IPS-20b (cell line): ENCODE measurements around the gene SPDYC.
A peak's percentile ranks its signal among the peaks of the same experiment; 100 is the strongest.

ENCODE experiments used
- H3K27ac ChIP-seq: one replicate; pipeline ENCODE4 v1.5.1; 2013; ENCODE audit warnings: low read length
- H3K27me3 ChIP-seq: 2 replicates; pipeline ENCODE4 v1.6.1; 2013; ENCODE audit warnings: mild to moderate bottlenecking, low read length, inconsistent platforms; ENCODE audit not compliant: insufficient read depth
- H3K36me3 ChIP-seq: 2 replicates; pipeline ENCODE4 v1.6.1; 2013; ENCODE audit warnings: low read depth, mild to moderate bottlenecking, inconsistent platforms, low read length, moderate library complexity; ENCODE audit not compliant: insufficient read depth
- H3K4me1 ChIP-seq: 2 replicates; pipeline ENCODE4 v1.6.1; 2013; ENCODE audit warnings: mild to moderate bottlenecking, control low read depth, inconsistent platforms, low read length, moderate library complexity; ENCODE audit not compliant: insufficient read depth
- H3K4me3 ChIP-seq: 2 replicates; pipeline ENCODE4 v1.5.1; 2013; ENCODE audit warnings: mild to moderate bottlenecking, low read length, inconsistent platforms
- H3K9ac ChIP-seq: 2 replicates; pipeline ENCODE4 v1.6.1; 2013; ENCODE audit warnings: low read depth, mild to moderate bottlenecking, inconsistent platforms, low read length, moderate library complexity
- H3K9me3 ChIP-seq: 2 replicates; pipeline ENCODE4 v1.6.1; 2013; ENCODE audit warnings: mild to moderate bottlenecking, low read depth, low read length, inconsistent platforms; ENCODE audit not compliant: insufficient read depth

The SPDYC gene

DNA sequence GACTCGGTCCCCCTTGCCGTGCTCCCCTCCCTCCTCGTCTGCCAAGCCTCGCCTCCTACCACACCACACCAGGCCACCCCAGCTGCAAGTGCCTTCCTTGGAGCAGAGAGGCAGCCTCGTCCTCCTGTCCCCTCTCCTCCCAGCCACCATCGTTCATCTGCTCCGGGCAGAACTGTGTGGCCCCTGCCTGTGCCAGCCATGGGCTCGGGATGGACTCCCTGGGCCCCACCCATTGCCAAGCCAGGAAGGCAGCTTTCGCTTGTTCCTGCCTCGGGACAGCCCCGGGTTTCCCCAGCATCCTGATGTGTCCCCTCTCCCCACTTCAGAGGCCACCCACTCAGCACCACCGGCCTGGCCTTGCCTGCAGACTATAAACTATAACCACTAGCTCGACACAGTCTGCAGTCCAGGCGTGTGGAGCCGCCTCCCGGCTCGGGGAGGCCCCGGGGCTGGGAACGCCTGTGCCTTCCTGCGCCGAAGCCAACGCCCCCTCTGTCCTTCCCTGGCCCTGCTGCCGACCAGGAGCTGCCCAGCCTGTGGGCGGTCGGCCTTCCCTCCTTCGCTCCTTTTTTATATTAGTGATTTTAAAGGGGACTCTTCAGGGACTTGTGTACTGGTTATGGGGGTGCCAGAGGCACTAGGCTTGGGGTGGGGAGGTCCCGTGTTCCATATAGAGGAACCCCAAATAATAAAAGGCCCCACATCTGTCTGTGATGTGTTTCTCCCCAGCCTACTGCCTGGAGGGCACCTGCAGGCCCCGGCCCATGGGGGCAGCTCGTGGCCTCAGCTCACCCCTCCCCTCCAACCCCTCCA lies 41.5 kb downstream of the SPDYC start:
- peak overlapping the region; percentile 99 for H3K27ac ChIP-seq
- H3K4me3 ChIP-seq: no peak overlapping the region
- no peak overlapping the region for H3K9ac ChIP-seq

DNA sequence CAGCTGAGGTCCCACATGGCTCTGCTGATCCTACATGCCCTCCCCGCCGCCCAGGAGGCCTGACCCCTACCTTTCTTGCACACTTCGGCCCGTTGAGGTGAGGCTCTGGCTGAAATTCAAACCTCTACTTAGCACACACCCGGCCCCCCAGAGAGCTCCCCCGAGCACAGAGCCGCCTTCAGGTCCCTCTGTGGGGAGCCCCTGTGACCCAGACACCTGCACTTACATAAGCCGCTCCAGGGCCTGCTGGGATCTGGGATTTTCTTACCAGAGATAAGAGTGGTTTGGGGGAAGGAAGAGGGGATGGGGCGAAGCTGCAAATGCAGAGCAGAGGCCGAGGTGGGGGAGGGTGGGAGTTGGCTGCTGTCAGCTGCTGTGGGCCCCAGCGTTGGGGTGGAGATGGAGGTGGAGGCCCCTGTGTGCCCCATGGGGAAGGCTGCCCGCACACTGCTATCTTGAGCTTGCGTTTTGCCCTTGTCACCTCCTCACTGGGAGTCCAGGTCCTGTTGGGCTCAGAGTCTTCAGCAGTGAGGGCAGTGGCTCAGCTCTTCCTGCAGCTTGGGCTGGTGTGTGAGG lies 42.3 kb downstream of the SPDYC start:
- Histone ChIP-seq H3K4me3 (no peak overlapping the region; the same call in 1 of the 2 replicates), H3K9me3 (no peaks in the 10 kb centered on the region), H3K27me3 (no peaks in the 10 kb centered on the region), H3K27ac (peak overlapping the region; percentile 99), H3K36me3 (peaks cover 41% of the 10 kb centered on the region), H3K4me1 (peaks cover 22% of the 10 kb centered on the region; the same call in 1 of the 2 replicates), H3K9ac (peak overlapping the region; percentile 70; the same call in 1 of the 2 replicates)

More for the DNA sequence above, 41.5 kb downstream of the SPDYC start:
- no peaks in the 10 kb centered on the region for H3K9me3 ChIP-seq
- H3K4me1 ChIP-seq: peaks cover 22% of the 10 kb centered on the region; the same call in 1 of the 2 replicates
- H3K36me3 ChIP-seq: peaks cover 46% of the 10 kb centered on the region
- no peaks in the 10 kb centered on the region for H3K27me3 ChIP-seq

GRCh38 chr11:65213322-65214211 lies 43.5 kb downstream of the SPDYC start:
- peak overlapping the region; percentile 70 for H3K9ac ChIP-seq
- no peaks in the 10 kb centered on the region for H3K27me3 ChIP-seq
- no peaks in the 10 kb centered on the region for H3K9me3 ChIP-seq
- peak overlapping the region; percentile 99 for H3K27ac ChIP-seq
- peaks cover 31% of the 10 kb centered on the region for H3K36me3 ChIP-seq
- peak overlapping the region; percentile 53; the same call in 1 of the 2 replicates for H3K4me3 ChIP-seq
- peaks cover 22% of the 10 kb centered on the region; the same call in 1 of the 2 replicates for H3K4me1 ChIP-seq

GRCh38 chr11:65214212-65214845 lies 44.3 kb downstream of the SPDYC start:
- Histone ChIP-seq H3K9me3 (no peaks in the 10 kb centered on the region), H3K27me3 (no peaks in the 10 kb centered on the region), H3K36me3 (peaks cover 23% of the 10 kb centered on the region), H3K4me3 (peak overlapping the region; percentile 46; the same call in 1 of the 2 replicates), H3K27ac (peak overlapping the region; percentile 99), H3K4me1 (peaks cover 22% of the 10 kb centered on the region; the same call in 1 of the 2 replicates), H3K9ac (peak overlapping the region; percentile 70; the same call in 1 of the 2 replicates)

GRCh38 chr11:65215441-65216076 lies 45.5 kb downstream of the SPDYC start:
- Histone ChIP-seq H3K9ac (no peak overlapping the region), H3K4me1 (peaks cover 22% of the 10 kb centered on the region; the same call in 1 of the 2 replicates), H3K9me3 (no peaks in the 10 kb centered on the region), H3K36me3 (peaks cover 11% of the 10 kb centered on the region), H3K4me3 (peak overlapping the region; percentile 7; the same call in 1 of the 2 replicates), H3K27me3 (no peaks in the 10 kb centered on the region), H3K27ac (no peak overlapping the region)

- no peak overlapping the region for H3K9ac ChIP-seq
- H3K36me3 ChIP-seq: no peaks in the 10 kb centered on the region; the same call in 1 of the 2 replicates
- no peak overlapping the region for H3K27ac ChIP-seq
- H3K4me1 ChIP-seq: peaks cover 21% of the 10 kb centered on the region; the same call in 1 of the 2 replicates
- H3K27me3 ChIP-seq: no peaks in the 10 kb centered on the region
- no peaks in the 10 kb centered on the region for H3K9me3 ChIP-seq
- H3K4me3 ChIP-seq: no peak overlapping the region
These were observed 46.8 kb downstream of the SPDYC start for GRCh38 chr11:65216830-65217229.

- H3K36me3 ChIP-seq: no peaks in the 10 kb centered on the region
- H3K4me3 ChIP-seq: no peak overlapping the region
These were observed 47.7 kb downstream of the SPDYC start for GRCh38 chr11:65217441-65218423.

GRCh38 chr11:65218446-65218845 lies 48.4 kb downstream of the SPDYC start:
- Histone ChIP-seq H3K9ac (no peak overlapping the region), H3K27ac (no peak overlapping the region), H3K9me3 (no peaks in the 10 kb centered on the region), H3K36me3 (no peaks in the 10 kb centered on the region), H3K27me3 (no peaks in the 10 kb centered on the region), H3K4me3 (no peak overlapping the region), H3K4me1 (peaks cover 6% of the 10 kb centered on the region; the same call in 1 of the 2 replicates)

More at GRCh38 chr11:65217441-65218423, 47.7 kb downstream of the SPDYC start:
- Histone ChIP-seq H3K4me1 (peaks cover 12% of the 10 kb centered on the region; the same call in 1 of the 2 replicates), H3K27me3 (no peaks in the 10 kb centered on the region), H3K9ac (no peak overlapping the region), H3K9me3 (no peaks in the 10 kb centered on the region), H3K27ac (no peak overlapping the region)

DNA sequence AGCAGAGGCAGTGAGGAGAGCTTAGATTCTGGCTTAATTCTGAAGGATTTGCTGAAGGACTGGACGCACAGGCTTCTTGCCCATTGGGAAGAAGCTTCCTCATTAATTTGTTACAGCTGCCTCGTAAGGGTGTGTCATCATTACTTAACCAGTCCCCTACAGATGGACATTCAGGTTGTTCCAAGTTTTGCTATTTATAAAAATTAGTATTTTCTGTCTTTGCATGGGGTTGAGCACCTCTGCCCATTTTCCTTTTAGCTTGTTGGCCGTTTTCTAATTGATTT lies 49.8 kb downstream of the SPDYC start:
- Histone ChIP-seq H3K27ac (no peak overlapping the region), H3K36me3 (no peaks in the 10 kb centered on the region), H3K9ac (no peak overlapping the region), H3K4me1 (peaks cover 3% of the 10 kb centered on the region), H3K9me3 (no peaks in the 10 kb centered on the region), H3K27me3 (no peaks in the 10 kb centered on the region), H3K4me3 (no peak overlapping the region)

DNA sequence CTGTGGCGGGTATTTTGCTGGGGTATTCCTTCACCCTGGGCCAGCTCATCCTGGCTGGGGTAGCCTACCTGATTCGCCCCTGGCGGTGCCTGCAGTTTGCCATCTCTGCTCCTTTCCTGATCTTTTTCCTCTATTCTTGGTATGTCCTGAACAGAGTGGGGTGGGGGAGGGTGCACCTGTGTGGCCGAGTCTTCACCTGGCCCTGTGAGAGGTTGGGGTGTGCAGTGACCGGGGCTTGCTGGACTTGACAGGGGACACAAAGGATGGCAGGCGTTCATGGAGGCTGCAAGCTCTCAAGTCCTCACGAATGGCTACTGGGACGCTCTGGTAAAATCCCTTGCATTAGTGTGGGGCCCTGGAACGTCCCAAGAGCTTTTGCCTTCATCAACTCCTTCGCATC lies 51.0 kb downstream of the SPDYC start:
- H3K27ac ChIP-seq: no peak overlapping the region
- H3K27me3 ChIP-seq: peaks cover 2% of the 10 kb centered on the region; the same call in 1 of the 2 replicates
- no peak overlapping the region for H3K9ac ChIP-seq
- H3K36me3 ChIP-seq: no peaks in the 10 kb centered on the region
- no peak overlapping the region for H3K4me3 ChIP-seq
- peaks cover 7% of the 10 kb centered on the region for H3K4me1 ChIP-seq
- no peaks in the 10 kb centered on the region for H3K9me3 ChIP-seq
